Measurements from ENCODE around the gene MOXD1.

DNA sequence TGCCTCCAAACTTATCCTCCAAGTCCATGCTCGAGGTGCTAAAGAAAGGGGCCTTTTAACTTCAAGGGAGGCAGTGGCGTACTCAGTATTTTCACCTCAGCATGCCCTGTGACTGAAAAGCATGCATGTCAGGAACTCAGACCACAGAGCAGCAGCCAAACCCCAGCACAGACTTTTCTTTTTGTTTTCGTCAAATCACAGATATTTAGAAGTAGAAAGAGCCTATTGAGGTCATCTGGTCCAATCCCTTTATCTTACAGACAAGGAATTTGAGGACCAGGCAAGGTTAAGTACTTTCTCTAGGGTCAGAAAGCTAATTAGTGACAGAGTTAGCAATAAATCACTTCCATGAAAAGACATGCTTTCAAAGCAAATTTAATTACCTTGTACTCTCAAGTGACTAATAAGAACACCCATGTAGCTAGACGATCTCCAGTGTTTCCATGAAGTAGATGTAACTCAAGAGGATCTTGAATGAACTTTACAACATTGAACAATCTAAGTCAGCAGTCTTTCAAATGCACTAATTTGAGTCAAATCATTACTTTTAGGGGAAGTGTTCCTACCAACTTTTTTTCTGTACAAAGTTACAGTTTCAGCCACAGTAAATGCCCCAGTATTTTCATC lies 35.9 kb downstream of the MOXD1 start:
- TF ChIP-seq CTCF (IDR thresholded peaks at IDR 0.05; ENCODE audit: poor library complexity): no peak
- no peak for TF ChIP-seq EZH2 (IDR thresholded peaks at IDR 0.05; ENCODE audit: borderline replicate concordance)
- no peak for TF ChIP-seq EZH2phosphoT487 (IDR thresholded peaks at IDR 0.05; ENCODE audit: low read depth, severe bottlenecking, unreplicated experiment)

Measured in hepatocyte (in vitro differentiated cells).